Neural crest cell (in vitro differentiated cells): ENCODE measurements around the gene RASD1. TPM values are rescaled to one million over a fixed set of nuclear protein-coding genes. Genes with fewer than 3 reads are reported as not detected.
"Not testable (repeated sequence)": the region's sequence is repeated elsewhere in the genome, so short reads cannot be mapped to it uniquely, and the experiment has no call there.

ENCODE experiments used
- DNase-seq: peaks from one replicate; pipeline ENCODE4 v3.0.0; 2021; ENCODE audit warnings: low read depth, mixed read lengths, low spot score
- H3K27ac Mint-ChIP-seq: one replicate; pipeline ENCODE4 v1.8.0; 2021; ENCODE audit warnings: mild to moderate bottlenecking, mixed read lengths; ENCODE audit not compliant: unreplicated experiment
- H3K27me3 Mint-ChIP-seq: 2 replicates; pipeline ENCODE4 v1.8.0; 2021; ENCODE audit warnings: low read depth, mild to moderate bottlenecking, mixed read lengths
- H3K36me3 Mint-ChIP-seq: 2 replicates; pipeline ENCODE4 v1.8.0; 2021; ENCODE audit warnings: low read depth, mild to moderate bottlenecking, mixed read lengths
- H3K4me1 Mint-ChIP-seq: 2 replicates; pipeline ENCODE4 v1.8.0; 2021; ENCODE audit warnings: mixed read lengths
- H3K4me3 Mint-ChIP-seq: one replicate; pipeline ENCODE4 v1.8.0; 2021; ENCODE audit warnings: mild to moderate bottlenecking, mixed read lengths
- H3K9me3 Mint-ChIP-seq: 2 replicates; pipeline ENCODE4 v1.8.0; 2021; ENCODE audit warnings: mixed read lengths
- CTCF ChIP-seq: fragments of 200-600 bp; sonication (generic); conservative IDR thresholded peaks from 2 replicates; pipeline ENCODE4 v1.5.0; 2021; ENCODE audit warnings: antibody characterized with exemption, mild to moderate bottlenecking
- total RNA-seq: library from RNA; stranded (reverse); gene quantifications from 2 replicates; pipeline ENCODE4 v1.2.1, GENCODE V29; 2021

The RASD1 gene
- total RNA-seq, 1 donor from 2014 or later = 8.0 TPM

GRCh38 chr17:17467720-17468119, 28.5 kb downstream of the RASD1 start:
- Mint-ChIP-seq H3K9me3 (no peaks in the 10 kb centered on the region), H3K27me3 (peaks cover 33% of the 10 kb centered on the region), H3K27ac (no peak overlapping the region), H3K36me3 (no peaks in the 10 kb centered on the region), H3K4me3 (no peak overlapping the region), H3K4me1 (peaks cover 14% of the 10 kb centered on the region)
- TF ChIP-seq CTCF = no peak
- no peak for DNase-seq

GRCh38 chr17:17467016-17467415, 29.2 kb downstream of the RASD1 start:
- no peaks in the 10 kb centered on the region for H3K9me3 Mint-ChIP-seq
- H3K36me3 Mint-ChIP-seq = no peaks in the 10 kb centered on the region
- no peak overlapping the region for H3K27ac Mint-ChIP-seq
- no peak for DNase-seq
- peaks cover 33% of the 10 kb centered on the region for H3K27me3 Mint-ChIP-seq
- H3K4me3 Mint-ChIP-seq = no peak overlapping the region
- no peak for TF ChIP-seq CTCF
- peaks cover 7% of the 10 kb centered on the region for H3K4me1 Mint-ChIP-seq

- Mint-ChIP-seq H3K4me1 (peaks cover 3% of the 10 kb centered on the region), H3K9me3 (no peaks in the 10 kb centered on the region), H3K27ac (no peak overlapping the region), H3K4me3 (no peak overlapping the region), H3K27me3 (peaks cover 33% of the 10 kb centered on the region), H3K36me3 (no peaks in the 10 kb centered on the region)
- no peak for TF ChIP-seq CTCF
- no peak for DNase-seq
Observed at GRCh38 chr17:17466511-17466910, 29.7 kb downstream of the RASD1 start.

GRCh38 chr17:17465878-17466277, 30.3 kb downstream of the RASD1 start:
- not testable (repeated sequence) for DNase-seq, H3K4me3 Mint-ChIP-seq, H3K36me3 Mint-ChIP-seq, H3K9me3 Mint-ChIP-seq, H3K4me1 Mint-ChIP-seq, H3K27ac Mint-ChIP-seq
- peaks cover 33% of the 10 kb centered on the region for H3K27me3 Mint-ChIP-seq

- Mint-ChIP-seq H3K4me1 (peaks cover 3% of the 10 kb centered on the region), H3K36me3 (peaks cover 4% of the 10 kb centered on the region), H3K27ac (no peak overlapping the region), H3K9me3 (peaks cover 8% of the 10 kb centered on the region), H3K27me3 (peaks cover 40% of the 10 kb centered on the region), H3K4me3 (no peak overlapping the region)
- DNase-seq = no peak
- no peak for TF ChIP-seq CTCF
Observed at GRCh38 chr17:17463821-17464220, 32.4 kb downstream of the RASD1 start.

- TF ChIP-seq CTCF = no peak
- Mint-ChIP-seq H3K27me3 (peaks cover 39% of the 10 kb centered on the region), H3K27ac (peak overlapping the region; percentile 35), H3K9me3 (peaks cover 8% of the 10 kb centered on the region), H3K4me1 (peaks cover 3% of the 10 kb centered on the region), H3K36me3 (peaks cover 4% of the 10 kb centered on the region), H3K4me3 (no peak overlapping the region)
- DNase-seq = no peak
Observed at GRCh38 chr17:17462048-17462824, 34.0 kb downstream of the RASD1 start.
